KOPT-K1 (cell line): Measurements from ENCODE around the gene DHX30.
A peak's percentile ranks its signal among the peaks of the same experiment; 100 is the strongest.
"Not testable (repeated sequence)": the region's sequence is repeated elsewhere in the genome, so short reads cannot be mapped to it uniquely, and the experiment has no call there.

Experiments
- H3K27ac ChIP-seq: fragments of 200-600 bp; sonication (generic); 2 replicates; pipeline ENCODE4 v1.5.1; 2016; ENCODE audit warnings: antibody characterized with exemption, mild to moderate bottlenecking, low read depth, low read length; ENCODE audit not compliant: poor library complexity, severe bottlenecking
- H3K36me3 ChIP-seq: fragments of 200-600 bp; sonication (generic); 2 replicates; pipeline ENCODE4 v1.5.1; 2017; ENCODE audit warnings: antibody characterized with exemption, mild to moderate bottlenecking, low read length, moderate library complexity; ENCODE audit not compliant: insufficient read depth
- H3K9me3 ChIP-seq: fragments of 200-600 bp; sonication (generic); 2 replicates; pipeline ENCODE4 v1.5.1; 2017; ENCODE audit warnings: antibody characterized with exemption, low read length, mild to moderate bottlenecking; ENCODE audit not compliant: insufficient read depth, poor library complexity, severe bottlenecking

The DHX30 gene, protein sequence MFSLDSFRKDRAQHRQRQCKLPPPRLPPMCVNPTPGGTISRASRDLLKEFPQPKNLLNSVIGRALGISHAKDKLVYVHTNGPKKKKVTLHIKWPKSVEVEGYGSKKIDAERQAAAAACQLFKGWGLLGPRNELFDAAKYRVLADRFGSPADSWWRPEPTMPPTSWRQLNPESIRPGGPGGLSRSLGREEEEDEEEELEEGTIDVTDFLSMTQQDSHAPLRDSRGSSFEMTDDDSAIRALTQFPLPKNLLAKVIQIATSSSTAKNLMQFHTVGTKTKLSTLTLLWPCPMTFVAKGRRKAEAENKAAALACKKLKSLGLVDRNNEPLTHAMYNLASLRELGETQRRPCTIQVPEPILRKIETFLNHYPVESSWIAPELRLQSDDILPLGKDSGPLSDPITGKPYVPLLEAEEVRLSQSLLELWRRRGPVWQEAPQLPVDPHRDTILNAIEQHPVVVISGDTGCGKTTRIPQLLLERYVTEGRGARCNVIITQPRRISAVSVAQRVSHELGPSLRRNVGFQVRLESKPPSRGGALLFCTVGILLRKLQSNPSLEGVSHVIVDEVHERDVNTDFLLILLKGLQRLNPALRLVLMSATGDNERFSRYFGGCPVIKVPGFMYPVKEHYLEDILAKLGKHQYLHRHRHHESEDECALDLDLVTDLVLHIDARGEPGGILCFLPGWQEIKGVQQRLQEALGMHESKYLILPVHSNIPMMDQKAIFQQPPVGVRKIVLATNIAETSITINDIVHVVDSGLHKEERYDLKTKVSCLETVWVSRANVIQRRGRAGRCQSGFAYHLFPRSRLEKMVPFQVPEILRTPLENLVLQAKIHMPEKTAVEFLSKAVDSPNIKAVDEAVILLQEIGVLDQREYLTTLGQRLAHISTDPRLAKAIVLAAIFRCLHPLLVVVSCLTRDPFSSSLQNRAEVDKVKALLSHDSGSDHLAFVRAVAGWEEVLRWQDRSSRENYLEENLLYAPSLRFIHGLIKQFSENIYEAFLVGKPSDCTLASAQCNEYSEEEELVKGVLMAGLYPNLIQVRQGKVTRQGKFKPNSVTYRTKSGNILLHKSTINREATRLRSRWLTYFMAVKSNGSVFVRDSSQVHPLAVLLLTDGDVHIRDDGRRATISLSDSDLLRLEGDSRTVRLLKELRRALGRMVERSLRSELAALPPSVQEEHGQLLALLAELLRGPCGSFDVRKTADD

DNA sequence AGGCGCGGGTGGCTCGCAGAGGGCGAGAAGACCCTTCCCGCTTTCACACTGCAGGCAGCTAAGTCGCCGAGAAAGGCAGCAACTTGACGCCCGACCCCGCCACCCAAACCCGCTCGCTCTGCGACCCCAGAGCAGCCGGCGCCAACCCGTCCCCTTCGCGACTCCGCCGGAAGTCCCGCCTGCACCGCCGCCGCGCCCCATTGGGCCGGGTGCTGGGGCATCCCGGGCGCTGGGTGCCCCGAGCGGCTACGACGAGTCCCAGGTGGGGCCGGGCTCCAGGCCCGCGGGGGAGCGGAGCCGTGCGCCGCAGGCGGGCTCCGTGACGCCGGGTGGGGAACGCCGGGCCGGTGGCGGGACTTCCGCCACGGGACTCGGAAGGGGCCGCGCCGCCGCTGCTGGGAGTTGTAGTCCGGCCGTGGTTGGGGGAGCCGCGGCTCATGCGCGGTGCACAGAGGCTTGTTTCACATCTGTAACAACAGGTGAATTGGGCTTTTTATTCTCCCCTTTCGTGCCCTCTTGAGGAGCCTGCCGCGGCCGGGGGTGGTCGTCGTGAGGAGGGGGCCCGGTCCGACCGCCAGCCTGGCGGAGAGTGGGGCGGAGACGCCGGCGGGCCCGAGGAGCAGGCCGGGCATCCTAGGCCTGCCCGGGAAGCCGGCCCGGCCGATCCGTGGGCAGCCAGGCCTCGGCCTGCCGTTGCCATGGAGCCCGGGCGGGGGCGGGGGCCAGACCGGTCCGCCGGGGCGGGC lies at the start of gene DHX30:
Gene DHX30 (plus strand): TSS at position 405 of the 746 bp plus-strand sequence. CDS start 7,546 bp downstream, outside the sequence.
- Histone ChIP-seq H3K36me3 (peaks cover 21% of the 10 kb centered on the region), H3K27ac (peak within 1 kb of the TSS; percentile 84), H3K9me3 (no peaks in the 10 kb centered on the region)

DNA sequence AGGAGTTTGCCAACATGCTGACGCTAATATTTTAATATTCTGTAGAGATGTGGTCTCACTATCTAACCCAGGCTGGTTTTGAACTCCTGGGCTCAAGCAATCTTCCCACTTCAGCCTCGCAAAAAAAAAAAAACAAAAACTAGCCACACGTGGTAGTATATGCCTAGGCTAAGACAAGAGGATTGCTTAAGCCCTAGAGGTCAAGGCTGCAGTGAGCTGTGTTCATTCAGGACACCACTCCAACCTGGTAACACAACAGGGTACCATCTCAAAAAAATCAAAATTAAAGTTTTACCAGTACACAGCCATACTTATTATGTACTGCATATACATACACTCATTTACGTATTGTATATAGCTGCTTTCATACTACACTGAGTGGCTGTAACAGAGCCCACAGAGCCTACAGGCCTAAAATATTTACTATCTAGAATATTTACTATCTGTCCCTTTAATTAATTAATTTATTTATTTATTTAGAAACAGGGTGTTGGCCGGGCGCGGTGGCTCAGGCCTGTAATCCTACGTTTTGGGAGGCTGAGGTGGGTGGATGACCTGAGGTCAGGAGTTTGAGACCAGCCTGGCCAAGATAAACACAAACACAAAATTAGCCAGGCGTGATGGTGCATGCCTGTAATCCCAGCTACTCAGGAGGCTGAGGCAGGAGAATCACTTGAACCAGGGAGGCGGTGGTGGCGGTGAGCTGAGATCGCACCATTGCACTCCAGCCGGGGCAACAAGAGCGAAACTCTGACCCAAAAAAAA lies 44.5 kb upstream of the DHX30 start:
- H3K9me3 ChIP-seq = no peaks in the 10 kb centered on the region
- peaks cover 94% of the 10 kb centered on the region for H3K36me3 ChIP-seq
- no peak overlapping the region for H3K27ac ChIP-seq

DNA sequence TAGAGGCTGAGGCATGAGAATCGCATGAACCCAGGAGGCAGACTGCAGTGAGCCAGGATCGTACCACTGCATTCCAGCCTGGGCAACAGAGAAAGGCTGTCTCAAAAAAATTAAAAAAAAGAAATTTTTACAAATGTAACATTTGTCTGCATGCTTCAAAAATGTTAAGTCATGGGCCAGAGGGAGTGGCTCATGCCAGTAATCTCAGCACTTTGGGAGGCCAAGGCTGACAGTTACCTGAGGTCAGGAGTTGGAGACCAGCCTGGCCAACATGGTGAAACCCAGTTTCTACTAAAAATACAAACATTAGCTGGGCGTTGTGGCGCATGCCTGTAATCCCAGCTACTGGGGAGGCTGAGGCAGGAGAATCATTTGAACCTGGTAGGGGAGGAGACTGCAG lies 42.7 kb upstream of the DHX30 start:
- peaks cover 95% of the 10 kb centered on the region for H3K36me3 ChIP-seq
- H3K27ac ChIP-seq, H3K9me3 ChIP-seq: not testable (repeated sequence)

DNA sequence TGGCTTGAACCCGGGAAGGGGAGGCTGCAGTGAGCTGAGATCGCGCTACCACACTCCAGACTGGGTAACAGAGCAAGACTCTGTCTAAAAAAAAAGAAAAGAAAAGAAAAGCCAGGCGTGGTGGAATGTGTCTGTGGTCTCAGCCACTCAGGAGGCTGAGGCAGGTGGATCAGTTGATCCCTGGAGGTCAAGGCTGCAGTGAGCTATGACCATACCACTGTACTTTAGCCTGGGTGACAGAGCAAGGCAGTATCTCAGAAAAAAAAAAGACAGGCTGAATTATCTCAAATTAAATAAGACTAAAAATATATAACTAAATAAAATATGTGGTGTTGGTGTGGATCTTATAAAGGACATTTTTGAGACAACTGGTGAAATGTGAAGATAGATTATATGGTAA lies 41.9 kb upstream of the DHX30 start:
- H3K27ac ChIP-seq = no peak overlapping the region
- H3K36me3 ChIP-seq = peaks cover 96% of the 10 kb centered on the region
- H3K9me3 ChIP-seq = no peaks in the 10 kb centered on the region

DNA sequence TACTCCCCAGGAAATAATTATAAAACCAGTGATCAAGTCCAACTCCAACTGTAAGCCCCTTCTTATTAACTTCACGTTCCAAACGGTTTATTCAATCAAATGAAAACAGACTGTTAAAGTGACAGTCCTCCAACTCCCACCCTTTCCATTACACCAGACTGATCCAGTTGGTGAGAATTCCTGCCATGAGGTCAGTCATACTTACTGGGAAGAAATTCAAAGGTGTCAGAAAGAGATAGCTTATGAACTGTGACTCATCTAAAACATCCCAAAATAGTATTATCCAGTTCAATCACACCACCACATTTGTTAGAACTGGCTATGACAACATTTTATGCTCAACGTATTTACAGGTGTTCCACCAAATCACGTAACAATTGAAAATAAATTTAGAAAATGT lies 40.7 kb upstream of the DHX30 start:
- H3K36me3 ChIP-seq = peaks cover 95% of the 10 kb centered on the region

DNA sequence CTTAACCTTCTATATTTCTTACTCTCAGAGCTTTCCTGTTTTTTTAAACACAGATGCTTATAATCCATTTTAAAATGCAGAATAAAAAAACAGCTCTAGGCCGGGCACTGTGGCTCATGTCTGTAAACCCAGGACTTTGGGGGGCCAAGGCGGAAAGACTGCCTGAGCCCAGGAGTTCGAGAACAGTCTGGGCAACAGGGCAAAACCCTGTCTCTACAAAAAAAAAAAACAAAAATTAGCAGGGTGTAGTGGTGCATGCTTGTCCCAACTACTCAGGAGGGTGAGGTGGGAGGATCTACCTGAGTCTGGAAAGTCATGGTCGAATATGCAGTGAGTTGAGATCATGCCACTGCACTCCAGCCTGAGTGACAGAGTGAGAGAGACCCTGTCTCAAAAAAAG lies 36.8 kb upstream of the DHX30 start:
- Histone ChIP-seq H3K36me3 (peaks cover 95% of the 10 kb centered on the region), H3K9me3 (no peaks in the 10 kb centered on the region)

More for the DNA sequence above, 40.7 kb upstream of the DHX30 start:
- Histone ChIP-seq H3K9me3 (no peaks in the 10 kb centered on the region), H3K27ac (no peak overlapping the region)

DNA sequence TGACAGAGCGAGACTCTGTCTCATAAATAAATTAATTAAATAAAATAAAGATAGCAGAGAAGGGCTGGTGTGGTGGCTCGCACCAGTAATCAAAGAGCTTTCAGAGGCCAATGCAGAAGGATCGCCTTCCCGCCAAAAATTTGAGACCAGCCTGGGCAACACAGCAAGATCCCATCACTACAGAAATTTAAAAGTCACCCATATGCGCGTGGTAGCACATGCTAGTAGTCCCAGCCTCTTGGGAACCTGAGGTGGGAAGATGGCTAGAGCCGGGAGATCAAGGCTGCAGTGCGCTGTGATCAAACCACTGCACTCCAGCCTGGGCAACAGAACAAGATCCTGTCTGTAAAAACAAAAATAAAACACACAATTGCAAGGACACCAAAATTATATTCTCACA lies 30.9 kb upstream of the DHX30 start:
- Histone ChIP-seq H3K36me3 (peaks cover 83% of the 10 kb centered on the region), H3K27ac (no peak overlapping the region)

More for the DNA sequence above, 36.8 kb upstream of the DHX30 start:
- no peak overlapping the region for H3K27ac ChIP-seq

DNA sequence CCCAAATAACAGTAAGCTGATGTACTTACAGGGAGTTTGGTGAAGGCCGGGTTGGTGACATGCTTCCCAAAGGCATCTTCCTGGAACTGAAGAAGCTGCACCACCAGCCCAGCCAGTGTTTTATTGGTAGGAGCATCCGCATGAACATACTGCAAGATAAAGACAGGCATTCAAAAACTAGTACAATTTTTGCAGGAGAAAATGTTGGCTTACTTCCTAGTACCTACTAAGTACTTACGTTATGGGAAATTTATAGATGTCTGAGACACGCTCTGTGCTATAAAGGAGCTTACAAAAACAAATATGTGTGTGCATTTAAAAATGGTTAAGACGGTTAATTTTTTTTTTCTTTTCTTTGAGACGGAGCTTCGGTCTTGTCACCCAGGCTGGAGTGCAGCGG lies 30.1 kb upstream of the DHX30 start:
- H3K36me3 ChIP-seq = peaks cover 83% of the 10 kb centered on the region
- H3K9me3 ChIP-seq = no peaks in the 10 kb centered on the region
- no peak overlapping the region for H3K27ac ChIP-seq

More for the DNA sequence above, 30.9 kb upstream of the DHX30 start:
- H3K9me3 ChIP-seq = no peaks in the 10 kb centered on the region

DNA sequence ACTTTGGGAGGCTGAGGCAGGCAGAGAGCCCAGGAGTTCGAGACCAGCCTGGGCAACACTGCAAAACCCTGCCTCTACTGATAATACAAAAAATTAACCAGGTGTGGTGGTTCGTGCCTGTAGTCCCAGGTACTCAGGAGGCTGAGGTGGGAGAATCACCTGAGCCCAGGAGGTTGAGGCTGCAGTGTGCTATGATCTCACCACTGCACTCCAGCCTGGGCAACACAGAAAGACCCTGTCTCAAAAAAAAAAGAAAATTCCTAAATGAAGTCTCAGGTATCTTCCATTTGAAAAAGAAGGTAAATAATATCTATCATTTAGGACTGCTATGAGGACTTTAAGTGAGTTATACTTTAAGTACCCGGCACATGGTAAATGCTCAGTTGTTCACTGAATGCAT lies 24.2 kb upstream of the DHX30 start:
- Histone ChIP-seq H3K27ac (no peak overlapping the region), H3K36me3 (peaks cover 44% of the 10 kb centered on the region), H3K9me3 (no peaks in the 10 kb centered on the region)

DNA sequence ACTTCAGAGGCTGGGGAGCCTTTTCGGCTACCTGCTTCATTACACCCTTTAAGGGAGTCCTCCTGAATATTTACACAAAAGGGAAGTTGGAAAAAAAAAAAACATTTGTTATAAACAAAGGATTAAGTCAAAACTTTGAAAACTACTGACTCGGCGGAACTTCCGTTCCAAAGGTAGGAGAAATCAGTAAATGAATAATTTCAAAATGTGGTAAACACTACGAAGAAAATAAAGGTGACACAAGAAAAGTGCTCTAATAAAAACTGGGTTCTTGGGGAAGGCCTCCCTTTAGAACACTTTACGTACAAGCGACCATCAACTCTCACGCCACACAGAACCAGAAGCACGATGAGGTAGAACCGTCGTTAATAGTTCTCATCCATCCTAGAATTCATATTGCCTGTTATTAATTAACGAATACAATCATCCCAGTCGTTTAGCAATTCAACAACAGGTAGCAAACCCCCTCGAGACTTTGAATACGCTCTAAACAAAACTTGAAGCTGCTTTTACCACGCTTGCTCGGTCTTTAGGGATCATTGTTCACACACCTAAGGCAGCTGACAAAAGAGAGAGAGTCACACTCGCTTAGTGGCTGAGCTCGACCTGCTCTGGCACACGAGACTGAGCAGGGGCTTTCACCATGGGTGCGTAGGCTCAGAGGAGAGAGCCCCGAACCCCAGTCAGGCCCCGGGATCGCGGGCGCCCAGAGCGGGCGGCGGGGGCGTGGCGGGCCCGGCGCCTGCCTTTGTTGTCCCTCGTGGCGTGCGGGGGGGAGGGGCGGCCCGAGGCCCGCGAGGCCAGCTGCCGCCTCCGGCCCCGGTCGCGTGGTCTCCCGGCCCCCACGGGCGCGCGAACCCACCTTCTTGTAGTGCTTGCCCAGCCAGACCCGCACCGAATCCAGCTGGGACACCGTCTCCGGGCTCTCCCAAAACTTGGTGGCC lies 21.9 kb upstream of the DHX30 start:
- Histone ChIP-seq H3K27ac (peak overlapping the region; percentile 90), H3K36me3 (peaks cover 30% of the 10 kb centered on the region), H3K9me3 (no peaks in the 10 kb centered on the region)

DNA sequence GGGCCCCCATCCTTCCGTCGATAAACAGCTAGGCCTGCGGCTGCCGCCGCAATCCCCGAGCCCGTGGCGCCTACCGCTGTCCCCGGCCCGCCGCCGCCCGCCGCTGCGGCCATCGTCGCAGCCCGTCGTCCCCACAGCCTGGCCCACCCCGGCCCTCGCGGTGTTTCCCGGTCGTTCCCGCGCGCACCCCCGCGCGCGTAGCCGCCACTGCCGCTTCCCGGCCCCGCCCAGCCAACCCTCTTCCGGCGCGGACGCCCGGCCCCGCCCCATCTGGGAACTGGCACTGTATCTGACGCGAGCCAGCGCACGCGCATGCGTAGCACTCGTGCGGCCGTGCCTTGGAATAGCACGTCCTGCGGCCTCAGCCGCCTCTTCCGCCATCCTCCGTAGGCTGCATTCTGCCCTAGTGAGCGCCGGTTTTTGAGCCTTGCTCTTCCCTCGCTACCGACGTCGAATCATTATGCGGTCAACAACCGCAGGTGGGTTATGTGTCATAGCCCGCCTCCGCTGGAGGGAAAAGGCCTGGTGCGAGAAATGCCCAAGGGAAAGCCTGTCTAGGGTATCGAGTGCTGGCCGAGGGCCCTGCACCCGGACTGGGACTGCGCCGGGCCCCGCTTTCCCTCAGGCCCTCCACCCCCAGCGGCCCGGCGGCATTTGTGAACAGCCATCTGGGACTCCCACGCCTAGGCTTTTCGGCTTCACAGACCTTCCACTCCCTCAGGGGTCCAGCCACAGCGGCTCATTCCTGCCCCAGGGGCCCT lies 21.1 kb upstream of the DHX30 start, which contains the start of gene SMARCC1:
Gene SMARCC1 (minus strand): TSS at position 209 of the 761 bp plus-strand sequence. CDS start 96 bp downstream, at position 113.
- H3K27ac ChIP-seq = peak within 1 kb of the TSS; percentile 90
- no peaks in the 10 kb centered on the region for H3K9me3 ChIP-seq
- H3K36me3 ChIP-seq = peaks cover 25% of the 10 kb centered on the region
